HG03442 (cell line): ENCODE data around the gene DAB1.

Experiments used
- ATAC-seq: cut with Tn5 transposase; IDR thresholded peaks from one replicate; pipeline ENCODE4 v1.9.1; 2021; ENCODE audit warnings: mild to moderate bottlenecking, moderate library complexity; ENCODE audit not compliant: unreplicated experiment

DAB1 gene

GRCh38 chr1:57423656-57424211 is at the start of gene DAB1:
TSS of gene DAB1 (minus strand) at chr1:57424060. CDS start at chr1:57291030, 133,030 bp downstream.
- ATAC-seq: no peak

- no peak for ATAC-seq
These were observed 49.6 kb upstream of the DAB1 start for GRCh38 chr1:57473448-57473847.

DNA sequence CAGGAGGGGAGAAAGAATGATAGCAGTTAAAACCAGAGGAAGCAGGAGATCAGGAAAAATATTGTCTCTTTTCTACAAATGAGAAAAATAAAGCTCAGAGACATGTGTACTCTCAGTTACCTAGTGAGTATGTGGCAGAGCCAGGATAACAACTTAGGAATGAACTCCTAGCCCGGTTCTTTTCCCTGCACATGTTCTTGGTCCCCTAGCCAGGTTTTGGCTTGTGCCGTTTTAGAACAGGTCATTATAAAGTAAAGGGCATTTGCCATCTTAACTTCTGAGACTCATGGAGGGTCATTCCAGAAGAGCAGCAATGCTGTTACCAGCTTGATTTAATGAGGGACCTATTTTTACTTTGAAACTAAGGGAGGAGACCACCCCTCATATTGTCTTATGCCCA is 48.1 kb upstream of the DAB1 start:
- no peak for ATAC-seq

- ATAC-seq: no peak
These were observed 46.2 kb upstream of the DAB1 start for GRCh38 chr1:57470036-57470435.

DNA sequence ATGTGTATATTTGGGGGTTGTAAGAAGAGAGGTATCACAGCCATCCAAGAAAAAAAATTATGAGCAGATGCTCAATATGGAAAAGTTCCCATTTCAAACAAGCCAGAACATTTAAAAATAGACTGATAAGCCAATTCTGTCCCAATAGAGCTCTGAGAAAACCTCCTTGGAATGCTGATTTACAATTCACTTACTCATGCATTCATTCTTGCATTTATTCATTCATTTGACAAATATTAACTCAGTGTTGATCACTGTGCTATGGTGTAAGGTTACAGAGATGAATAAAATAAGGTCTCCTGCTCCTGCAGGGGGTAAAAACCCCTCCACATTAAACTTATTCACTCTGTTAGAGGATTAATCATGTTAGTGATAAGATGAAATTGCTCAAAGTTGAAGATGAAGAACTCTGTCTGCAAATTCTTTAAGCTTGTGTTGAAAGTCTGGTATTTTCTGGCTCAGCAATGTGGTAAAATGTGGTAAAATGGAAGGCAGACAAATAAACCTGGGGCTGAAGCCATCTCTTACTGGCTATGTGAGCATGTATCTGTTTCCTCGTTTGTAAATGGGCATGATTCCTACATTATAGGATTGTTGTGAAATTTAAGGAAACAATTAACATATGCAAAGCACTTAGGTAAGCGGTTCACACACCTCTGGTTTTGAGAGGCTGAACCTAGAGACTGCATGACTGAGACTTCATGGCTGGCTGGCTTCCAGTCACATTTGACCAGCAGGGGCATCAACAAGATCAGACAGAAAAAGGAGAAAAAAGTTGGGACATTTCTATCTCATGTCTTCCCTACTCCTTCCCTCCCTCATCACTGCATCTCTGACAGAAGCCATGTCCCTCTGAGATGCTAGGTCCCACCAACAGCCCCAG is 45.0 kb upstream of the DAB1 start:
- no peak for ATAC-seq

DNA sequence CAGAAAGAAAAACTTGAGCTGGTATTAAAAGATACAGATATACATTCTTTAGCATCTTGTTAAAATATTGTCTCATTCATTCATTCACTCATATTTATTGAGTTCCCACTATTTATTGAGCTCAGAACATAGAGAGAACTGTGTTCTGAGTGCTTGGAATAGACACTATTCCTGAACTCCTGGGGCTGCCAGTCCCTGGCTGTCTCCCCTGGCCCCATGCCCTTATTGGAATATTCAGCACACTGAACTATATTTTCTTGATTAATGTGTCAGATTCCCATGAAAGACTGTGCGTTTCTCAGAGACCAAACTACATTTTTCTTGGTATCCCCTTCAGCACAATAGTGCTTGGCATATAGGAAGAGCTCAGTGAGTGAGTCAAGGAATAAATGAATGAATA is 44.0 kb upstream of the DAB1 start:
- ATAC-seq: no peak

GRCh38 chr1:57464756-57465155 is 40.9 kb upstream of the DAB1 start:
- no peak for ATAC-seq

DNA sequence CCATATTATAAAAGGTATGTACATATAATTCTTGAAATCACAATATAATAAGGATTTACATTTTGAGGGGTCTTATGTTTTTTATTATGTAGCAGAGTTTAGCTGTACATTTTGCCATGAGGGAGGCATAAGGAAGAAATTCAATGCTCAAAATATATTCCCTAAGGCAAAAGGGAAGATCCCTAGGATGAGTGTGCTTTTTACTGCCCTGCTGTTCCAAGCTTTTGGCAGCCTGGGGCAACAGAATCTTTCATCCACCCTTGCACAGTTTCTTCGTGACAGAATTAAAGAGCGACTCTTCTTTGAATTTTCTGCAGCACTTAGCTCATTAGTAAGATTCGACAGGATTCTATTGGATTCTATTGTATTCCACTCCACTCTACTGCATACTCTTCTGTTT is 39.5 kb upstream of the DAB1 start:
- no peak for ATAC-seq

DNA sequence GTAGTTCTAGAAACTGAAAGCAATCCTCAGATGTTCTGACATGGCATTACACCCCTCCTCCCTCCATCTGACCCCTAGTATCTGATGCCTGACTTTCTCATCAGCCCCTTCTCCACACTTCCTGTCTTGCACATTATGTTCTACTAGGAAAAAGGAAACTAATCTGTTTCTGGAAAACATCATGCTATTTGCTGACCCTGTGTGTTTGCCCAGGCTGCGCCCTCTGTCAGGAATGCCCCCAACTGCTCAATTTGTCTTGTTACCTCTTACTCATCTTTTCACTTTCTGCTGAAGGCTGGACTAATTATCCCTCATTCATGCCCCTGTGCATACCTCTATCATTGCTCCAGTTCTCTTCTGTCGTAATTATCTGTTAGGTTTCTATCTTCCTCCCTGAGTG is 37.5 kb upstream of the DAB1 start:
- ATAC-seq: no peak

- ATAC-seq: no peak
These were observed 27.7 kb upstream of the DAB1 start for GRCh38 chr1:57451516-57451915.

GRCh38 chr1:57450981-57451380 is 27.1 kb upstream of the DAB1 start:
- no peak for ATAC-seq

GRCh38 chr1:57447551-57447950 is 23.7 kb upstream of the DAB1 start:
- no peak for ATAC-seq

DNA sequence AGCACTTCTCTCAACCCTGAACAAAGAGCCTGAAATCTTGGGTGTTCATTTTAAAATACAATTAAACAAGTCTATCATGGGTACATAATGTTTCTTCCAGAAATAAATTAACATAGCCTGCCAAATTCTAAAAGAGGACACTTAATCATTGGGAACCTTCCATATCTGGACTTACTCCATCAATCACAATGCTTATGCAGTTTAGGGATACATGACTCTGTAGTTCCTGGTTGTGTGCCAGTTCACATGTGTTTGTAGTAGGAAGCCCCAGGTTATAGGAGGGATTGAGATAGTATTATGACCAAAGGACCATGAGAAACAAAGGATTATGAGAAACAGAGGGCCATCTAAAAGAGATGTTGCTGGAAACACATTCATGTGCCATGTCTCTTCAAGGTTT is 19.1 kb upstream of the DAB1 start:
- ATAC-seq: no peak

DNA sequence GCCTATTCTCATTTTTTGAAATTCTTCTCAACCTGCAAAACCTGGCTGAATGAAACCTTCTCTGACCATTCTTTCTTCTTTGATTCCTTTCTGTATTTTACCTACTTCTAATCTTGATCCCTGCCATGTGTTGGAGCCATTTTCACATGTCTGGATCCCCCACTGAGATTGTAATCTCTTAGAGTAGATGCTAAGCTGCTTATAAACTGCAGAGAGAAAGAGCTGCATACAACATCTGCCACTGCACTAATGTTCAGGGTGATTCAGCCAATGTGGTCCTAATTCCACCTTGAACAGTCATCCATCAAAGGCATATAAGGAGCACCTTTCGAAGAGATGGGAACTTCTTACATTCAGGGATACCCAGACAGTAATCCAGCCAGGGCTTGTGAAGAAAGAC is 16.2 kb upstream of the DAB1 start:
- ATAC-seq: no peak

GRCh38 chr1:57431400-57431799 is 7.5 kb upstream of the DAB1 start:
- ATAC-seq: no peak

GRCh38 chr1:57424231-57425027 is 569 bp upstream of the DAB1 start:
- ATAC-seq: no peak

DNA sequence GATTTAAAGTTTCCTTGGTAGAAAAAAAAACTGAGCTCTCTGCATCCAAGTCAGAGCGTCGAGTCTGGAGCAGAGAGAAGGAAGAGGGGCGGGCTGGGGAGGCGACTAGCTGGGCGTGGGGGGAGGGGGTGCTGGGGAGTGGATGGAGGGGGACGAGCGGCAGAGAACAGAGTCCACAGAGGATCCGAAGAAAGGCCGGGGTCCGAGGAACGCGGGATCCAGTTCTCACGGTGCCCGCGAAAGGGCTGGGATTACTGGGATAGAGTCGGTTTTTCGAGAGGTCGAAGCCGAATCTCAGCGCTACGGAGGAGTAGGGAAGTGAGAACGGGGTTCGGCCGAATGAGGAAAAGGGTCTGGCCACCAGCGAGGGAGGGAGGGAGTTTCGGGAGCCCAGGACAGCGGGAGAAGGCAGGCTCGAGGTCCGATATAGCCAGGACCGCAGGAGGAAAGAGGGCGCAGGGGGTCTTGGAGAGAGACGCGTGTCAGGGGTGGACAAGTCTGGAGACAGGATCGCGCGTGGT is 665 bp downstream of the DAB1 start:
- ATAC-seq: no peak

- ATAC-seq: no peak
These were observed 1.4 kb downstream of the DAB1 start for GRCh38 chr1:57422271-57423134.

GRCh38 chr1:57421806-57422205 is 2.1 kb downstream of the DAB1 start:
- ATAC-seq: no peak

DNA sequence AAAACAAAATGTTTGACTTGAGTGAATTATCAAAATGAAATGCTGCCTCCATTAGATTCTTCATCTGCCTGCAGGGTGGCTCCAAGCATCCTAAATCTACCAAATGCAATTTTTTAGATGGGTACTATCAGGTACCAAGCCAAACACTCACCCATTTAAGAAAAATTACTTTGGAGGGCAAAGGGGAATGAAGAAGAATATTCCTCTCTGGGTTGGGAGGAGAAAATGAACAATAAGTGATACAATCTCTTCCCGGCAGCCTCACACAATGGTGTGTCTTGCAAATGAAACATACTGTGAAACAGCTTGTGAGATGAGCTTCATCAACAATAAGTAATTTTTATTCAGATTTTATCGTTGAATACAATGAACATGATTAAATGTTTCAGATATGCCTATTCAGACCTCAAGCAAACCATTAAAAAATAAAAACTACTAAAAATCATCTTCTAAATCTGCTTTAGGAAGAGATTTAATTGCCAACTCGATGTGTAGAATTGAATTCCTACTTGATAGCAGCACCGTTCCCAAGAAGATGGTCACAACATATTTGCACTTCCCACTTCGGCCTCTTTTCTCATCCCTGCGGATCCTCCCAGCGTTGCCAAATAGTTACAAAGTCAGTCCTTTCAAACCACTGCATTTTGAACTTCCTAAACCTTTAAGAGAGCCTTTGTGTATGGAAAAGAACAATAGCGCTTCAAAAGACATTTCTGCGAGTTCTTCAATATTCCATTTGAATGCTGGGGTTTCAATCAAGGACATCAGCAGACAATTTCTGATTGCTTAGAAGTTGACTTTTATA is 2.7 kb downstream of the DAB1 start:
- no peak for ATAC-seq
